T follicular helper cell (primary cell): Measurements from ENCODE around the gene PGC.

Source experiments
- DNase-seq: peaks from one replicate; pipeline ENCODE4 v3.0.0-alpha.2; 2020; ENCODE audit warnings: low read depth

The PGC gene

DNA sequence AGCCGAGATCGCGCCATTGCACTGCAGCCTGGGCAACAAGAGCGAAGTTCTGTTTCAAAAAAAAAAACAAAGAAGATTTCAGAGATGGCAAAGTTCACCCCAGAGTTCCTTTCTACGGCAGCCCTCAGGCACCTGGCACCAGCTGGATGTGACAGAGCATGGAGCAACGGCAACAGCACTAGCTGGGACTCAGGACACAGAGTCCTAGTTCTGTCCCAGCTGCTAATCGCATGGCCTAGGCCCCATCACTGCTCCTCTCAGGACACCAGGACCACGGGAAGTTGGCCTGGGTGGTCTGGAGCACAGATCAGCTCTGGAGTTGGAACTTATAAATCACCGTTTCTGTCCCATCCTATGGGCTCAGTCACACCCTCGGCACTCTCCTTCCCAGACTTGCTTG is 1.1 kb downstream of the PGC start:
- no peak for DNase-seq

DNA sequence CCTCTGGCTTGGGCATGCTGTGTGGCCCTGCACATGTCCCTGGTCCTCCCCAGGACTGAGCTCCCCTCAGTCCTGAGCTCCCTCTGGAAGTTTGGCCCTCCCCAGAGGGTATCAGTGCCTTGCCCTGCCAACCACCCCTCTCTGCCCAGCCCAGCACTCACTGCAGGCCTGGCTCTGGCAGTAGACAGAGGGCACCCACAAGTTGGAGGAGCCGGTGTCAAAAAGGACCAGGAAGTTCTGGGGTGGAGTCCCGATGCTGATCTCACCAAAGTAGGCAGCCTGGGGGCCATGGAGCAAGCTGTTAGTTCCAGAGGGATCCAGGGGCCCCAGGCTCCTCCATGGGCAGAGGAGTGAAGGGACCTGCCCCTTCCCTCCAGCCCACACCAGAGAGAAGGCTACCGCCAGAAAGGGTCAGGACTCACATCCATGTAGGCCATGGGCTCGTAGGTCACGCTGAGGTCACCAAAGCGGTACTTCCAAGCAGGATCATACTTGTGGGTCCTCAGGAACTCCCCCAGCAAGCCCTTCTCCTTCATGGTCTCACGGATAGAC is 2.9 kb downstream of the PGC start:
- DNase-seq, result no peak

DNA sequence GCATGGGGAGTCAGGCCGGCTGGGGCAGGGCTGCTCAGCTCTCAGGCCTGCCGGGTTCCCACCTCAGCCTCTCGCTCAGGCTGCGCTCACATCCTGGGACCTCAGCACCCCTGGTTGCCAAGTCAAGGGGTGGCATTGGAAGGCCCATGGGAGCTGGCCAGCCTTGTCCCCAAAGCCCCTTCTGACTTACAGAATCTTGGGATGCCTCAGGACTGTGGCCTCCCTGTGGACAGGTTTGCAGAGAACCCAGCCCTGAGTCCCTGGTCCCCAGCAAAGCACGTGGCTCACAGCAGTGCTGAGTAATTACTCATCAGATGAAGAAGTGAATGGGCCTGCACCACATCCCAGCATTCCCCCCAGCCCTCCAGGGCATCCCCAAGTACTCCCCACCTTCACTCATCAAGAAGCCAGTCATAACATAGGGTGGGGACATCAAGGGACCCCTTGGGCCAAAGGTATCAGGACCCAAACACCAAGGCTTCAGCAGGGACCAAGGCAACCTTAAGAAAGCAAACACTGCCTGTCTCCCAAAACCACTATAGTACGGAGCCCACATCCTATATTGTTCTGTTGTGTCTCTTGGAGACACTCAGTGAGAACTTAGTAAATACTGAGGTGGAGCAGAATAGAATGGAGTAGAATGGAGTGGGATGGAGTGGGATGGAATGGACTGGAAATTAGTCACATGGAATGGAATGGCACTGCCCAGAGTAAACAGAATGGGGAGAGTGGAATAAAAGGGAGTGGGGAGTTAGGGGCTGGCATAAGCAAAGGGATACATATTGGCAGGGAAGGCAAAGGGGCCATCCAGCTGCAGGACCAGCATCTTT is 3.6 kb downstream of the PGC start:
- no peak for DNase-seq

DNA sequence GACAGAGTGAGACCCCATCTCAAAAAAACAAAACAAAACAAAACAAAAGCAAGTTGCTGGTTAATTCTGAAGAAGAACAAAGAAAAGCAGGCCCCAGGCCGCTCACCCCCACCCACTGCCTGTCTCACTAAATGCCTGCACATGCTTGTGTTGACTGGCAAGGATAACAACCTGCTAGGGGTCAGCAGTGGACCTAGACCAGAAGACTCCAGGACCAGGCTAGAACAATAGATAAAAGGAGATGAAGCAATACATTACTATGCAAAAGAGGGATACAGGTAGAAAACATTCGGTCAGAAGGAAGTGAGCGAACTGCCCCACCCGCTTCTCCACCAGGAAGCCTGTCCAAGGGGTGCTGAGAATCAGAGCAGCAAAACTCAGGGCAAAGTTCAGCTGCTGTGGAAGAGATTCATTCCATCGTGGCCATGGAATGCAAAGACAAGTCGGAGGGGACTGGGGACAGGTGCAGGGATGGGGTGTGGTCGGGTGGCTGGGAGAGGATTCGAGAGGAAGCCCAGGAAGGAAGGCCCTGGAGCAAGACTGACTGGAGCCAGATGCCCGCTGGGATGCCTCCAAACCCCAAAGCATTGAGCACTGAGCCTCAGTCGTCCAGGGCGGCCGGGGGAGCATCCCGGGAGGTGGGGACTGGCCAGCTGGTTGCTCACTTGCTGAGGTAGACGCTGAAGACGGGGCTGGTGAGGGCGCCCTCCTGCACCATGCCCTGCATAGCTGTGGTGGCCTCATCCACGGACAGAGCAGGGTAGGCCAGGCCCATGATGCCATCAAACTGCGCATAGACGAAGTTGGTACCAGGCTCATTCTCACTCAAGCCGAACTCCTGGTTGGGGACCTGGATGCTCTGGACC is 5.3 kb downstream of the PGC start:
- no peak for DNase-seq

DNA sequence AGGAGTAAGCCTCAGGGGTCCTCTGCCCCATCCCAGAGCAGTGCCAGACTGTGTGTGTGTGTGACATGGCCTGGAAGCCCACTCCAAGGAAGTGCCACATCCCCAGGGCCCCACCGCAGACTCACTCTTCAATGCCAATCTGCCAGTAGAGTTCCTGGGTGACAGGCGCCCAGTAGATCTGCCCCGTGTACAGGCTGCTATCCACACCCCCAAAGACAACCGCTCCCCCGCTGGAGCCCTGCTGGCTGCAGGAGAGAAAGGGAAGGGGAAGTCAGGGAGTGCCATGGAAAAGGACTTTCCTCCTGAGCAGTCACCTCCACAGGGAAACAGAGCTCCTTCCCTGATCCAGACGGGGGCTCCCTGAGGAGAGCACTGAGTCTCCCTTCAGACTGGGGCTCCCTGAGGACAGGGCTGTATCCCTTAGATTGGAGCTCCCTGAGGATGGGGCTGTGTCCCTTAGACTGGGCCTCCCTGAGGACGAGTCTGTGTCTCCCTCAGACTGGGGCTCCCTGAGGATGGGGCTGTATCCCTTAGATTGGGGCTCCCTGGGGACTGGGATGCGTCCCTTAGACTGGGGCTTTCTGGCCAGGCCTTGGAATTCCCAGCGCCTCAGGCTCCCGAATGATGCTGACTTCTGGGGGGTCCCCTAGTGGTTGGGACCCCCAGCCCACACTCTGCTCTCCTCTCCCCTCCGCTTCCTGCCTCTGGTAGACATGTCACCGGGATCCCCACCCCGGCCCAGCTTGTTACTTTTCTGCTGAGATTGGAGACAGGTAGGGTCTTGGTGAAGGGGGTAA is 6.6 kb downstream of the PGC start:
- no peak for DNase-seq

DNA sequence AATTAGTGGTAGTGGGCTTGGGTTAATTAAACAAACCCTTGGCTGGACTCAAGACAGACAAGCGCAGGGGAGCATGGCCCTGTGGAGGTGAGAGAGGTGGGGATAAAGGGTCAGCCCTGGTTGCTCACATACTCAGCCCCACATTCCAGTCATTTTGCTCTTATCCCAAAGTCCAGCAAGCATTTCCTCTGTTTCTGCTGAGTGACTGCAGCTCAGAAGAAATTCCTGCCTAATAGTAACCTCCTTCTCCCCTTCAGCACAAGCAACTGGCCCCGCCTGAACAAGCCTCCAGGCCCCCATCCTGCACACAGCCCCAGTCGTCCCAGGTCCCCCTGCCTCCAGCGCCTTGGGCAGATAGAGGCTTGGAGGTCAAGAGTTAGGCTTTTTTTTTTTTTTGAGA is 8.2 kb downstream of the PGC start:
- no peak for DNase-seq

- no peak for DNase-seq
Measured at GRCh38 chr6:41737591-41738130, 9.5 kb downstream of the PGC start.

- DNase-seq, result no peak
Measured at GRCh38 chr6:41736800-41737555, 10.2 kb downstream of the PGC start.

GRCh38 chr6:41736186-41736733 is 10.9 kb downstream of the PGC start:
- DNase-seq, result no peak

DNA sequence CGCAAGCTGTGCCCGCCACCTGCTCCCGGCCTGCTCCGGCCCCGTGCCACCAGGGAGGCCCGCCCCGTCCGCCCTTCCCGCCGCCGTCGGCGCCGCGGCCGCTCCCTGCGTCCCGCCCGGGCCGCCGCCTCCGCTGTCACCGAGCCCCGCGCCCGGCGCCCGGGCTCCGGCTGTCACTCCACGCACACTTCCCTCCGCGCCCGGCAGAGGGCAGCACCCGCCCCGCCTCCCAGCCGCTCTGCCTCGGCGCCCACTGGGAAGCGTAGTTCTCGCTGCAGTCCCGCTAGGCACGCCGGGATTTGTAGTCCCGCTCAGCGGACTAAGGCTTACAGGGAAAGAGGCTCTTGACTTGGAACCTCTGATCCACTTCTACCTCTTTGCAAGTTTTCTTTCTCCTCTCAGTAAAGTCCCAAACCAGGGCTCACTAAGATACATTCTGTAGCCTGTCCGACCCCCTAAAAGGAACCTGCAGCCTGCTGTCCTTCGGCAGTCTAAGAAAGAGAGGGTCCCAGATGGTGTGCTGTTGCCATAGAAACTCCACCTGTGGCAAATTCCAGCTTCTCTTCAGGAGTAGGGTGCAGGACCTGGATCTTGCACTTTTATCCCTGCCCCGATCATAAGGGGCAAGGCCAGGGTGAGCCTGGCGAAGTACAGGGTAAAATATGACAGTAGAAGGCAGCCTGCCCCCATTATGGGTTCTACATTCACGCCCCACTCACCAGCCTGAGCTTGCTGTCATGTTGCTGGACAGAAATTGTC is 11.6 kb downstream of the PGC start, which contains the start of gene TFEB:
TSS of gene TFEB (minus strand) at position 182 of the 759 bp plus-strand sequence. CDS start 44,395 bp downstream, outside the sequence.
- DNase-seq, result peak; percentile 91

DNA sequence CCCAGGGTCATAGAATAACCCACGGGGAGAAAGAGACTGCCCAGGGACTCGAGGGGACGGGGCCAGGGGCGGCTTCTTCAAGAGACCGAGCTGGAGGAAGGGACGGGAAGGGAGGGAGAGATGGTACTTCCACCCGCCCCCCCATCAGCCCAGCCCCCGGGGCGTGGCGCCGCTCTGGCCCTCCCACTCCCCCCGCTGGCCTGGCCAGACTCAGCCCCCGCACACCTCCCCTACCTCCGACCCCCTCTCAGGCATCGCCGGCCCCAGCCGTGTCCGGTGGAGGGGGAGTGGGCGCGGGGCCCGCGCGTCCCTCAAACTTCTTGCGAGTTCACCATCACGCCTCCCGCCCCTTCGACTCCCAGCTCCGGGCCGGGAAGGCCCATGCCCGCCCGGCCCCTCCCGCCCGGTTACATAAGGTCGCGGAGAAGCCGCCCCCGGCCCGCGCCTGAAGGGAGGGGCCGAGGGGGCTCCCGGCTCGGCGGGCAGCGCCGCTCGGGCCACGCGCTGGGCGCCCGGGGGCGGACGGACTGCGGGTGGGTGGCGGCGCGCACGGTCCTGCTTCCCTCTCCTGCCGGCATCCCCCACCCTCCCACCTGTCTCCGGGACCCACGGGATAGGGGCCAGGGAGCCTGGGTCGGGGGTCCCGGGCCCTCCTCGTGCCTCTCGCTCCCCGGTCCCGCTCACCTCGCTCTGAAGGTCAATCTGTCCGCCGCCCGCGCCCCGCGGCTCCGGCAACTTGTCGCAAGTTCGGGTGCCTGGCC is 12.4 kb downstream of the PGC start:
- DNase-seq, result peak; percentile 60

DNA sequence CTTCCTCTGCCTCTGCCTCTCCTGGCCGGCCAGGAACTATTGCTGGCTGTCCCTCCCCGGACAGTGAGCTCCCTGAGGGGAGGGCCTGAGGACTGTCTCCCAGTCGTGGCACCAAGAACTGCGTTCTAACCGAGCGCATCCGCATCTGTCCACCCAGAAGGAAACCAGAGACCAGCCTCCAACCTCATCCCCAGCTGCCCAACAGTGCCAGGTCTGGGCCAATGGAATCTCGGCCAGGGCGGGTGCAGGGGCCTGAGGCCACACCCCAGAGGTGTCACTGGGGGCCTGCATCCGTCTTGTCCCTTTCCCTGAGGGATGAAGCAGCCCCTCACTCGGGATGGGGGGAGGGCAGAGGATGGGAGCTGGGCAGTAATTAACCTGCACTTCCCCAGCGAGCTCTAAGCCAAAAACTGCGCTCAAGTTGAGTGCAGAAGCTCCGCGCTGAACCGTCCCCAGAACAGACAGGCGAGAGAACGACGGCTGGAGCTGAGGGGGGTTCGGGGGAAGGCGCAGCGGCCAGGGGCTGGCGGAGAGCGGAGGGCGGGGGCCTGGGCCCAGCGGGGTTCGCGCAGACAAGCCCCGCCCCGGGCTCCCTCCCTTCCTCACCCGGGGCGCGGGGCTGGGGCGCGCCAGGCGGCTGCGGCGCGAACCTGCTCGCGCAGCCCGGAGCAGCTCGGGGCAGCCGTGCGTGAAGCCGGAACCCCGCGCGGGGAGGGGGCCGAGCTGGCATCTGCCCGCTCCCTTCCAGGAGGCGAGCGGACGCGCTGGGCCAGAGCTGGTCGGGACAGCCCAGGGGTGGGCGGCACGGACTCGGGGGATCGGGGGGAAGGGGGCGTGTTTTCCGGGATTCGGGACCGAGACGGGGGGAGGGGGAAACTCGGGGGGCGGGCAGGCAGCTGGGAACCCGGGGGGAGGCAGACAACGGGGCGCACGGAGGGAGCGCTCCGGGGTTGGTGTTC is 13.2 kb downstream of the PGC start:
- DNase-seq, result peak; percentile 55

- DNase-seq, result no peak
Measured at GRCh38 chr6:41733360-41733706, 13.9 kb downstream of the PGC start.

DNA sequence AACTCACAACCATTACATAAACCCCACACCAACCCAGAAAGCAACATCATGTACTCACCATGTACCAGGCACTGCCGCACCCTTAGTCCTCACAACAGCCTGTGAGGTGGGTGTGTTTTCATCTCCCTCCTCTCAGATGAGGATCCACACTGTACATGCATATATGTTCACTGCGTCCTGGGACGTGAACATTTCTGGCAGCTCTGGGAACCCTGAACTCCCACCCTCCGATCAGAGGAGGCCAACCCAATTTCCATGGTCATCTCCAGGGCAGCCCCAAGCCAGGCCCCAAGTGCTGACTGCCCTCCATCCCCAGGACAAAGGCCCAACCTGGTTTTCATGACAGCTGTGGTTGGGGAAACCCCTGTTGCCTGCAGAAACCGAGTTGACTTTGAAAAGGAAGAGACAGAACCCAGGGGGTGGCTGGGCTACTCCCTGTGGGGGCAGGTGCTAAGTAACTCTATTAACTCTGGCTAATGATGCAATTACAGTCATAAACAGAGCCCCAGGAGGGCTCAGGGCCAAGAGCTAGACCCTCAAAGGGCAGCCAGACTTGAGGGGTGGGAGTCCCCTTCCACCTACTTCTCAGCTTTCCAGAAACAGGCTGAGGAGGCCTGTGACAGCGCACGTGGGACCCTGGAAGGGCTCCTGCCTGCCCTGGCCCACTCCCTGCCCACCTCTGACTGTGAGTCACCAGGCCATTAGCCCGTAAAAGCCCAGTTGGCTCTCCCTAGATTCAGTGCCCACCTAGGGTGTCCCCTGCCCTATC is 14.4 kb downstream of the PGC start:
- DNase-seq, result peak; percentile 40

GRCh38 chr6:41732149-41732548 is 15.0 kb downstream of the PGC start:
- no peak for DNase-seq

- no peak for DNase-seq
Measured at GRCh38 chr6:41731561-41732086, 15.6 kb downstream of the PGC start.
